Prostate gland (tissue), 2 donors: ENCODE measurements around the gene CYBC1. TPM values are rescaled to one million over a fixed set of nuclear protein-coding genes. Genes with fewer than 3 reads are reported as not detected.

Experiments
- DNase-seq: peaks from one replicate; pipeline ENCODE4 v3.0.0-alpha.2; 2019; ENCODE audit warnings: low spot score
- H3K27ac ChIP-seq, 2 donors: fragments of 200-600 bp; sonication (generic); 2 replicates each; pipeline ENCODE4 v1.5.1; 2017 to 2019
- H3K27me3 ChIP-seq: fragments of 200-600 bp; sonication (generic); replicated peaks from 2 replicates; pipeline ENCODE4 v1.5.1; 2019; ENCODE audit not compliant: insufficient read depth
- H3K36me3 ChIP-seq, 2 donors: fragments of 200-600 bp; sonication (generic); 1 replicate in 1 of 2; 2 replicates in 1 of 2; pipeline versions ENCODE4 v1.5.1 to v1.8.1; 2017 to 2019
- H3K4me1 ChIP-seq: fragments of 200-600 bp; sonication (generic); replicated peaks from 2 replicates; pipeline ENCODE4 v1.5.1; 2019
- H3K4me3 ChIP-seq, 2 donors: fragments of 200-600 bp; sonication (generic); 2 replicates each; pipeline ENCODE4 v1.5.1; 2017 to 2019
- H3K9me3 ChIP-seq: fragments of 200-600 bp; sonication (generic); 2 replicates; pipeline ENCODE4 v1.5.1; 2017
- POLR2A ChIP-seq: fragments of 450-650 bp; IDR thresholded peaks from one replicate; pipeline ENCODE4 v1.6.1; 2016; ENCODE audit warnings: antibody characterized with exemption, mild to moderate bottlenecking
- POLR2AphosphoS5 ChIP-seq: sonication (generic); formaldehyde crosslinking; IDR thresholded peaks from one replicate; pipeline ENCODE4 v1.6.1; 2017; ENCODE audit warnings: antibody characterized with exemption
- WGBS: methylation state at CpG from one replicate; pipeline ENCODE4 v1.1.5; 2018; 5-methylcytosine and 5-hydroxymethylcytosine counted together
- intact Hi-C: fragments of 100-400 bp; cut with DNase I; formaldehyde crosslinking; loops from one replicate; pipeline ENCODE4 v1.14.2; 2022
- total RNA-seq, 2 donors: library from RNA; depleted of rRNA; stranded (reverse); fragments of >200 nt; gene quantifications; one replicate each; pipeline ENCODE4 v1.1.0, GENCODE V29; 2016
- TF ChIP-seq, protein P1 (sequence below), 4 experiments: fragments of 200-600 bp in 2 of 4; fragments of 450-650 bp in 2 of 4; sonication (generic) in 2 of 4; IDR thresholded peaks; 1 replicate in 3 of 4; 2 replicates in 1 of 4; pipeline ENCODE4 v1.5.1; 2016 to 2019; ENCODE audit warnings: antibody characterized with exemption in 4 of 4, mild to moderate bottlenecking in 2 of 4, moderate library complexity in 2 of 4

Gene CYBC1
- total RNA-seq, 2 donors from 2014 or later, result 74.3 to 81.8 TPM

DNA sequence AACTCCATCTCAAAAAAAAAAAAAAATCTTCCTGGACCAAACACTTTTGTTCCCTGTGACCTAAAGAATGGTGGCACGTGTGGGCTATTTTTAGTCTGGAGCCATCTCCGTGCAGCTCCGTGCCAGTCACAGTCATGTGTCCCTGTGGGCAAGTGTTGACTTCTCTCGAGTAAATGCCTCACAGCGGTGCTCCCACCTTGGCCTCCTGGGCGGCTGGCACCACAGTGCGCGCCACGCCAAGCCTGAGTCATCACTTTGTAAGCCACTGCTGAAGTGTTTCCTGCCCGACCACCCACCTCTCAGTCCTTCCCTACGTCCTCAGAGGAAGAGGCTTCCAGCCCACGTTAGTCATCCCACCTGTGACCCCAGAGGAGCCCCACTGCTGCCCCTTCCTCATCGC is 43.3 kb downstream of the CYBC1 start:
- Histone ChIP-seq H3K27ac (no peak overlapping the region), H3K27me3 (no peaks in the 10 kb centered on the region), H3K9me3 (no peaks in the 10 kb centered on the region), H3K4me3 (no peak overlapping the region), H3K4me1 (no peaks in the 10 kb centered on the region), H3K36me3 (peaks cover 0 to 12% of the 10 kb centered on the region in 2 donors)
- WGBS, result 88% methylated on average over 13 of the region's 13 CpGs
- intact Hi-C loops, result no loop called here
- no peak for TF ChIP-seq POLR2A
- TF ChIP-seq, protein P1, sequence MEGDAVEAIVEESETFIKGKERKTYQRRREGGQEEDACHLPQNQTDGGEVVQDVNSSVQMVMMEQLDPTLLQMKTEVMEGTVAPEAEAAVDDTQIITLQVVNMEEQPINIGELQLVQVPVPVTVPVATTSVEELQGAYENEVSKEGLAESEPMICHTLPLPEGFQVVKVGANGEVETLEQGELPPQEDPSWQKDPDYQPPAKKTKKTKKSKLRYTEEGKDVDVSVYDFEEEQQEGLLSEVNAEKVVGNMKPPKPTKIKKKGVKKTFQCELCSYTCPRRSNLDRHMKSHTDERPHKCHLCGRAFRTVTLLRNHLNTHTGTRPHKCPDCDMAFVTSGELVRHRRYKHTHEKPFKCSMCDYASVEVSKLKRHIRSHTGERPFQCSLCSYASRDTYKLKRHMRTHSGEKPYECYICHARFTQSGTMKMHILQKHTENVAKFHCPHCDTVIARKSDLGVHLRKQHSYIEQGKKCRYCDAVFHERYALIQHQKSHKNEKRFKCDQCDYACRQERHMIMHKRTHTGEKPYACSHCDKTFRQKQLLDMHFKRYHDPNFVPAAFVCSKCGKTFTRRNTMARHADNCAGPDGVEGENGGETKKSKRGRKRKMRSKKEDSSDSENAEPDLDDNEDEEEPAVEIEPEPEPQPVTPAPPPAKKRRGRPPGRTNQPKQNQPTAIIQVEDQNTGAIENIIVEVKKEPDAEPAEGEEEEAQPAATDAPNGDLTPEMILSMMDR (IDR thresholded peaks at IDR 0.05), result no peak
- no peak for TF ChIP-seq POLR2AphosphoS5
- DNase-seq, result no peak

DNA sequence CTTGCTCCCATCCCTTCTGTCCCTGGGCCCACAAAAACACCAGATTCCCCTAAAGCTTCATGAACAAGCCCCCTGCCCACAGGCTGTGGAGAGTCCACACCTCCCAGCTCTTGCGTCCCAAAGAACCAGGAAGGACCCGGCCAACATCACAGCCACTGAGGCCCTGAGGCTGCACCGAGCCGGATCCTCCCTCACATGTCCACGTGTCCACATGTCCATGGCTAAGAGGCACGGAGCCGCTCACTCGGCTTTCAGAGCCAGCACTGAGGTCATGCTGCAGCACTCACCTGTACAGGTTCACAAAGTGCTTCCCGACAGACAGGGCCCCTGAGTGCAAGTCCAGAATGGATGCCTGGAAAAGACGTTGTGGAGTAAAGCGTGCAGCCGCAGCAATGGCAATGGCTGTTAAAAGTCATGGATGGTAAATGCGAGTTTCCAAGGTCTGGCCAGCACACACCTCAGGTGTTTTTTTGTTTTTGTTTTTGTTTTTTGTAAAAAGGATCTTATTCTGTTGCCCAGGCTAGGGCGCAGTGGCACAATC is 44.4 kb downstream of the CYBC1 start:
- H3K9me3 ChIP-seq, result no peaks in the 10 kb centered on the region
- peaks cover 0 to 12% of the 10 kb centered on the region in 2 donors for H3K36me3 ChIP-seq
- TF ChIP-seq, protein P1 (IDR thresholded peaks at IDR 0.05), result no peak
- no peak for TF ChIP-seq POLR2AphosphoS5
- TF ChIP-seq POLR2A, result no peak
- H3K4me1 ChIP-seq, result no peaks in the 10 kb centered on the region
- no peak overlapping the region for H3K4me3 ChIP-seq
- H3K27me3 ChIP-seq, result no peaks in the 10 kb centered on the region
- no peak overlapping the region for H3K27ac ChIP-seq
- intact Hi-C loops, result no loop called here
- no peak for DNase-seq
- WGBS, result 93% methylated on average over 14 of the region's 14 CpGs

DNA sequence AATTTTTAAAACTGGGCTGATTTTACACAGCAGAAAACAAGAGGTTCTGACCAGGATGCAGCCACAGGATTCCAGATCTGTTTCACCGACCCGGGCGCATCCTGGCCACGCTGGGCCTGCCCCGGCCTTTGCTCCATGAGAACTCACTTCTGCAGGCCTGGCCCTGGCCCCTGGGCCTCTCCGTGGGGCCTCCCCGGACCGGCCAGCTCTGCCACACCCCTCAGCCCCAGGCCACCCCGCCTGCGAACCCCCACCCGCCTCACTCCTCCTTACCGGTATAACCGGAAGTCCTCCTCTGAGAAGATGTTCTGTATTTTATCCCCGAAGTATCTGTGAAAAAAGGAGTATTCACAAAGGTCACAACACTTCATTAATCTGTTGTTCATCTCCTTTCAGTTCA is 45.5 kb downstream of the CYBC1 start:
- H3K4me3 ChIP-seq, result no peak overlapping the region
- no peaks in the 10 kb centered on the region for H3K27me3 ChIP-seq
- intact Hi-C loops, result no loop called here
- no peak overlapping the region for H3K27ac ChIP-seq
- no peaks in the 10 kb centered on the region for H3K9me3 ChIP-seq
- H3K4me1 ChIP-seq, result no peaks in the 10 kb centered on the region
- DNase-seq, result no peak
- 88% methylated on average over 14 of the region's 14 CpGs for WGBS
- peaks cover 0 to 12% of the 10 kb centered on the region in 2 donors for H3K36me3 ChIP-seq
- TF ChIP-seq, protein P1 (IDR thresholded peaks at IDR 0.05), result no peak
- TF ChIP-seq POLR2A (no peak), POLR2AphosphoS5 (no peak)

DNA sequence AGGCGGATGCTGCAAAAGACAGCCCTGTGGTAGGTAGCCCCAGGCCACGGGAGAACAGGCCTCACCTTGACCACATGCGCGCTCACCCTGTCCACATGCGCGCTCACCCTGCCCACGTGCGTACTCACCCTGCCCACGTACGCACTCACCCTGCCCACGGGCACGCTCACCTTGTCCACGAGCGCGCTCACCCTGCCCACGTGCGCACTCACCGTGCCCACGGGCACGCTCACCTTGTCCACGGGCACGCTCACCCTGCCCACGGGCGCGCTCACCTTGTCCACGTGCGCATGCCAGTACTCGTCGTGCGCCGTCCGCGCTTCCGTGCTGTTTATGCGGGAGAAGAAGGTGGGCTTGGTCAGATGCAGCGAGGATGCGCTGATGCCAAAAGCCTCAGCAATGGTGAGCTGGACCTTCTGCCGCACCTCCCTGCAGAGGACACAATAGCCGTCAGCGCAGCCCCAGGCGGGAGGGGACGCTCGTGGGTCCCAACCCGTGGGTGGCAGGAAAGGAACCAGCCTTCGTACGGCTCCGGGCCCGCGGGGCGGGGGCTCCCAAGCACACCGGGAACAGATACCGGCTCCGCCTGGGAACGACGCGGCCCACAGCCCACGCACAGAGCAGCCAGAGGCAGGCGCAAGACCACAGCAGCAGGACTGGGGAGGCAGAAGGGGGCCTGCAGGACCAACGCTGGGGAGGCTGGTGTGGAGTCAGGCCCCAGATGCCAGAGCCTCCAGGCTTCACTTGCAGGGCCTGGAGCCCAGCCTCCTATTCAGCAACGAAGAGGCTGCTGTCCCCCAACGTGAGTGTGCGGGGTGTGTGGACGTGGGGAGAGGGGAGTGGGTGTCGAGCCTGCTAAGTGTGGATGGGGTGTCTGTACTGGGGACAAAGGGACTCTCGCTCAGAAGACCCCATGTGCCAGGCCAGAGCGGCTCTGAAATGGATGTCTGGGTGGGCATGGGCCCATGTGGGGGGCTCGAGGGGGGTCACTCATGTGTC is 46.6 kb downstream of the CYBC1 start:
- DNase-seq, result no peak
- Histone ChIP-seq H3K27me3 (no peaks in the 10 kb centered on the region), H3K9me3 (no peaks in the 10 kb centered on the region), H3K36me3 (peaks cover 0 to 12% of the 10 kb centered on the region in 2 donors), H3K4me3 (no peak overlapping the region), H3K4me1 (no peaks in the 10 kb centered on the region), H3K27ac (no peak overlapping the region)
- 95% methylated on average over 67 of the region's 67 CpGs for WGBS
- intact Hi-C loops, result no loop called here
- TF ChIP-seq POLR2A (no peak), POLR2AphosphoS5 (no peak)
- TF ChIP-seq, protein P1 (IDR thresholded peaks at IDR 0.05), result no peak
